Ishikawa (cell line): ENCODE measurements around the gene NR6A1.

Experiments
- CEBPB ChIP-seq: IDR thresholded peaks from 2 replicates; pipeline ENCODE4 v1.6.1; 2012
- CREB1 ChIP-seq: IDR thresholded peaks from 2 replicates; pipeline ENCODE4 v1.6.1; 2012; ENCODE audit warnings: low read depth
- EGR1 ChIP-seq: IDR thresholded peaks from 2 replicates; pipeline ENCODE4 v1.6.1; 2012
- EP300 ChIP-seq: IDR thresholded peaks from 2 replicates; pipeline ENCODE4 v1.6.1; 2012; ENCODE audit warnings: borderline replicate concordance
- FOXM1 ChIP-seq: IDR thresholded peaks from 2 replicates; pipeline ENCODE4 v1.6.1; 2012; ENCODE audit warnings: low read depth, borderline replicate concordance
- NFIC ChIP-seq: IDR thresholded peaks from 2 replicates; pipeline ENCODE4 v1.6.1; 2012
- RAD21 ChIP-seq: IDR thresholded peaks from 2 replicates; pipeline ENCODE4 v1.6.1; 2012; ENCODE audit warnings: low read depth
- TAF1 ChIP-seq: IDR thresholded peaks from 2 replicates; pipeline ENCODE4 v1.6.1; 2012; ENCODE audit warnings: low read depth, mild to moderate bottlenecking
- TCF12 ChIP-seq: IDR thresholded peaks from 2 replicates; pipeline ENCODE4 v1.6.1; 2012; ENCODE audit warnings: low read depth
- TEAD4 ChIP-seq: IDR thresholded peaks from 2 replicates; pipeline ENCODE4 v1.6.1; 2012
- YY1 ChIP-seq: IDR thresholded peaks from 2 replicates; pipeline ENCODE4 v1.6.1; 2012; ENCODE audit warnings: low read depth
- ZBTB7A ChIP-seq: IDR thresholded peaks from 2 replicates; pipeline ENCODE4 v1.6.1; 2012; ENCODE audit warnings: low read depth
- TF ChIP-seq, protein P1 (sequence below): IDR thresholded peaks from 2 replicates; pipeline ENCODE4 v1.6.1; 2012
- TF ChIP-seq, protein P2 (sequence below): IDR thresholded peaks from 2 replicates; pipeline ENCODE4 v1.6.1; 2012; ENCODE audit warnings: low read depth, mild to moderate bottlenecking
- TF ChIP-seq, protein P3 (sequence below): IDR thresholded peaks from 2 replicates; pipeline ENCODE4 v1.6.1; 2012

The NR6A1 gene

DNA sequence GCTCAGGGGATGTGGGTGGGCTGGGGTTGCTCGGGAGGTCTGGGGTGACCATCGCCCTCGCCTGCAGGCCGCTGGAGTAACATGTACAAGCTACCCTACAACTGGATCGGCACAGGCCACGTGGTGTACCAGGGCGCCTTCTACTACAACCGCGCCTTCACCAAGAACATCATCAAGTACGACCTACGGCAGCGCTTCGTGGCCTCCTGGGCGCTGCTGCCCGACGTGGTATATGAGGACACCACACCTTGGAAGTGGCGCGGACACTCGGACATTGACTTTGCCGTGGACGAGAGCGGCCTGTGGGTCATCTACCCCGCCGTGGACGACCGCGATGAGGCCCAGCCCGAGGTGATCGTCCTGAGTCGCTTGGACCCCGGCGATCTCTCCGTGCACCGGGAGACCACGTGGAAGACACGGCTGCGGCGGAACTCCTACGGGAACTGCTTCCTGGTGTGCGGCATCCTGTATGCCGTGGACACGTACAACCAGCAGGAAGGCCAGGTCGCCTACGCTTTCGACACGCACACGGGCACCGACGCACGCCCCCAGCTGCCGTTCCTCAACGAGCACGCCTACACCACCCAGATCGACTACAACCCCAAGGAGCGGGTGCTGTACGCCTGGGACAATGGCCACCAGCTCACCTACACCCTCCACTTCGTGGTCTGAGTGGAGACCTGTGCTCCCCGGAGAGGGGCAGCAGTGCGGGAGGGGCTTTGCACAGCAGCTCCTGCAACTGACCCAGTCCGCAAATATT is 38.8 kb upstream of the NR6A1 start:
- TF ChIP-seq, protein P1, sequence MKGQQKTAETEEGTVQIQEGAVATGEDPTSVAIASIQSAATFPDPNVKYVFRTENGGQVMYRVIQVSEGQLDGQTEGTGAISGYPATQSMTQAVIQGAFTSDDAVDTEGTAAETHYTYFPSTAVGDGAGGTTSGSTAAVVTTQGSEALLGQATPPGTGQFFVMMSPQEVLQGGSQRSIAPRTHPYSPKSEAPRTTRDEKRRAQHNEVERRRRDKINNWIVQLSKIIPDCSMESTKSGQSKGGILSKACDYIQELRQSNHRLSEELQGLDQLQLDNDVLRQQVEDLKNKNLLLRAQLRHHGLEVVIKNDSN = no peak
- TF ChIP-seq ZBTB7A (no peak), TEAD4 (no peak), EP300 (no peak), TCF12 (no peak), CEBPB (no peak), TAF1 (no peak), FOXM1 (no peak), YY1 (no peak), NFIC (no peak), CREB1 (no peak), RAD21 (no peak)
- TF ChIP-seq, protein P2, sequence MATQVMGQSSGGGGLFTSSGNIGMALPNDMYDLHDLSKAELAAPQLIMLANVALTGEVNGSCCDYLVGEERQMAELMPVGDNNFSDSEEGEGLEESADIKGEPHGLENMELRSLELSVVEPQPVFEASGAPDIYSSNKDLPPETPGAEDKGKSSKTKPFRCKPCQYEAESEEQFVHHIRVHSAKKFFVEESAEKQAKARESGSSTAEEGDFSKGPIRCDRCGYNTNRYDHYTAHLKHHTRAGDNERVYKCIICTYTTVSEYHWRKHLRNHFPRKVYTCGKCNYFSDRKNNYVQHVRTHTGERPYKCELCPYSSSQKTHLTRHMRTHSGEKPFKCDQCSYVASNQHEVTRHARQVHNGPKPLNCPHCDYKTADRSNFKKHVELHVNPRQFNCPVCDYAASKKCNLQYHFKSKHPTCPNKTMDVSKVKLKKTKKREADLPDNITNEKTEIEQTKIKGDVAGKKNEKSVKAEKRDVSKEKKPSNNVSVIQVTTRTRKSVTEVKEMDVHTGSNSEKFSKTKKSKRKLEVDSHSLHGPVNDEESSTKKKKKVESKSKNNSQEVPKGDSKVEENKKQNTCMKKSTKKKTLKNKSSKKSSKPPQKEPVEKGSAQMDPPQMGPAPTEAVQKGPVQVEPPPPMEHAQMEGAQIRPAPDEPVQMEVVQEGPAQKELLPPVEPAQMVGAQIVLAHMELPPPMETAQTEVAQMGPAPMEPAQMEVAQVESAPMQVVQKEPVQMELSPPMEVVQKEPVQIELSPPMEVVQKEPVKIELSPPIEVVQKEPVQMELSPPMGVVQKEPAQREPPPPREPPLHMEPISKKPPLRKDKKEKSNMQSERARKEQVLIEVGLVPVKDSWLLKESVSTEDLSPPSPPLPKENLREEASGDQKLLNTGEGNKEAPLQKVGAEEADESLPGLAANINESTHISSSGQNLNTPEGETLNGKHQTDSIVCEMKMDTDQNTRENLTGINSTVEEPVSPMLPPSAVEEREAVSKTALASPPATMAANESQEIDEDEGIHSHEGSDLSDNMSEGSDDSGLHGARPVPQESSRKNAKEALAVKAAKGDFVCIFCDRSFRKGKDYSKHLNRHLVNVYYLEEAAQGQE = no peak

DNA sequence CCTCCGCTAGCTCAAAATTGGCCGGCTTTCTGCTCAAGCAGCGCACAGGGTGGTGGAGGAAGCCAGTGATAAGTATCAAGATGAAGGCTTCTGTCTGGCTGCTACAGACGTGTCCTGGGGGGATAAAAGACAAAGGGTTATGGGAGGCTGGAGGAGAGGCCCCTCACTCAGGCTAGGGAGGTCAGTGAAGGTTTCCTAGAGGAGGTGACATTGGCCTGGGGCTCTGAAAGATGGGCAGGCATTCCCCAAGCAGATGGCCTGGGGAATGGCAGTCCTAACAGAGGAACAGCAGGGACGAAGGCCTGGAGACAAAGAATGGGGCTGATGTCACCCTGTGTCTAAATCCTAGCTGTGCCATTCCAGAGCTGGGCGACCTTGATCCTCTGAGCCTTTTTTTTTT is 38.1 kb upstream of the NR6A1 start:
- TF ChIP-seq, protein P2 = no peak
- TF ChIP-seq CREB1 (no peak), TCF12 (no peak), NFIC (no peak), YY1 (no peak), TAF1 (no peak), FOXM1 (no peak), TEAD4 (no peak), EP300 (no peak), CEBPB (no peak), ZBTB7A (no peak), RAD21 (no peak), EGR1 (no peak)
- TF ChIP-seq, protein P3, sequence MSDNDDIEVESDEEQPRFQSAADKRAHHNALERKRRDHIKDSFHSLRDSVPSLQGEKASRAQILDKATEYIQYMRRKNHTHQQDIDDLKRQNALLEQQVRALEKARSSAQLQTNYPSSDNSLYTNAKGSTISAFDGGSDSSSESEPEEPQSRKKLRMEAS = no peak
- TF ChIP-seq, protein P1 = no peak

DNA sequence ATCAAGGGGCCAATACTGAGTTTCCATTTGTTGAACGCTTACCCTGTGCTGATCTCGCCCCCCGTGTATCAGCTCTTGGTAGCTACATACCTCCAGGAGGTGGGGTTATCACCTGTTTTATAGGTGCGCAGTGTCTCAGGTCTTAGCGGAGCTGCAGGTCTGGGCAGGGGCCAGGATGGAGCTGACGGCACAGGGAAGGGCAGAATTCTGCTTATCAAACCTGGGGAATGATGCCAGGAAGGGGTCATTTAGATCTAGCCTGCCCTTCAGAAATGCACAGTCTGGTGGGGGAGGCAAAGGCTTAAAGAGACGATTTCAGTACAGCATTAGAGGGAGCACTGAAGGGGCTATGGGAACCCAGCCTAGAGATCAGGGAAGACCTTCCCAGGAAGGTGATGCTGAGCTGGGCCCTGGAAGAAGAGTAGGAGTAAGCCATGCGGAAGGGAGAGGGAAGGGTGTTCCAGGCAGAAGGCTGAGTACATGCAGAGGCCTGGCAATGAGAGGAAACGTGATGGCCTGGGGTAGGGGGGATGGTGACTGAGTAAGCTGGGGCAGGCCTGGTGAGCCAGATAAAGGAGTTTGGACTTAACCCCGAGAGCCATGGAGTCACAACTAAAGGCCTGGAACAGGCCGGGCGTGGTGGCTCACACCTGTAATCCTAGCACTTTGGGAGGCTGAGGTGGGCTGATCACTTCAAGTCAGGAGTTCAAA is 37.3 kb upstream of the NR6A1 start:
- TF ChIP-seq TCF12 (no peak), TAF1 (no peak), CREB1 (no peak), ZBTB7A (no peak), EGR1 (no peak), TEAD4 (no peak), YY1 (no peak), CEBPB (no peak), EP300 (no peak), NFIC (no peak), RAD21 (no peak), FOXM1 (no peak)
- TF ChIP-seq, protein P2 = no peak
- TF ChIP-seq, protein P1 = no peak
- TF ChIP-seq, protein P3 = no peak
